ENCODE measurements around the gene GPR152. TPM values are rescaled to one million over a fixed set of nuclear protein-coding genes. Genes with fewer than 3 reads are reported as not detected.

GPR152 gene
- total and polyA plus RNA-seq, 2 of the 8 experiments (the other 6 are each of a cell fraction or from before 2014, with no cell fraction given): not detected

- Histone ChIP-seq H3K4me1 (replicated peaks in 1 of 4; ENCODE audit: control insufficient read depth in 3 of 4, insufficient read depth in 4 of 4, low read length in 3 of 4) (peaks cover 0 to 3% (median 3%) of the 10 kb centered on the region in 4 experiments; a peak in 3 of 7 replicates), H3K4ac (replicated peaks; ENCODE audit: insufficient read length, low read depth, low read length) (no peak within 1 kb of the TSS), H3K9me3 (ENCODE audit: insufficient read depth in 2 of 2, low read depth in 1 of 2, low read length in 1 of 2) (no peaks in the 10 kb centered on the region), H2BK15ac (ENCODE audit: low read length) (peak within 1 kb of the TSS; percentile 78; the same call in 1 of the 2 replicates), H3K4me3 (ENCODE audit: extremely low read depth in 1 of 4, insufficient read depth in 2 of 4, low read depth in 3 of 4, low read length in 4 of 4) (peak within 1 kb of the TSS; percentile 44 to 64 (median 60)), H4K8ac (ENCODE audit: extremely low read depth, insufficient read depth, low read length) (peak within 1 kb of the TSS; percentile 98; the same call in 1 of the 2 replicates), H4K5ac (ENCODE audit: insufficient read length, low read depth, low read length) (peak within 1 kb of the TSS; percentile 96), H3K79me1 (ENCODE audit: low read depth, low read length) (no peaks in the 10 kb centered on the region), H3K36me3 (ENCODE audit: control insufficient read depth in 2 of 4, insufficient read depth in 4 of 4, low read length in 3 of 4) (peaks cover 0 to 3% (median 0%) of the 10 kb centered on the region in 4 experiments; a peak in 1 of 8 replicates), H2BK20ac (ENCODE audit: low read length) (no peak within 1 kb of the TSS), H3K4me2 (ENCODE audit: insufficient read depth in 1 of 2, low read depth in 2 of 2, low read length in 2 of 2) (peak within 1 kb of the TSS; percentile 54 to 70), H3K56ac (replicated peaks; ENCODE audit: insufficient read length, low read depth, low read length) (no peak within 1 kb of the TSS), H3K18ac (ENCODE audit: extremely low read depth, low read length) (peak within 1 kb of the TSS; percentile 94), H3K23me2 (ENCODE audit: low read depth, low read length) (no peaks in the 10 kb centered on the region), H2BK5ac (ENCODE audit: low read depth, low read length) (peak within 1 kb of the TSS; percentile 76), H2AK5ac (ENCODE audit: low read depth, low read length) (no peak within 1 kb of the TSS; the same call in 1 of the 2 replicates), H2BK12ac (ENCODE audit: low read depth, low read length) (peak within 1 kb of the TSS; percentile 92; the same call in 1 of the 2 replicates), H4K20me1 (replicated peaks in 1 of 2; ENCODE audit: control insufficient read depth in 1 of 2, insufficient read depth in 2 of 2, low read length in 2 of 2) (peaks cover 0 to 5% of the 10 kb centered on the region in 2 experiments), H4K91ac (replicated peaks; ENCODE audit: insufficient read length, low read length) (peak within 1 kb of the TSS; percentile 84), H3K14ac (ENCODE audit: insufficient read length) (no peak within 1 kb of the TSS), H3K27ac (ENCODE audit: low read depth, low read length) (peak within 1 kb of the TSS; percentile 67), H3K27me3 (replicated peaks in 1 of 4; ENCODE audit: control insufficient read depth in 3 of 4, extremely low read depth in 1 of 4, insufficient read depth in 3 of 4, low read length in 3 of 4) (peaks cover 0 to 10% (median 9%) of the 10 kb centered on the region in 4 experiments; a peak in 6 of 7 replicates), H2AFZ (ENCODE audit: low read length) (peak within 1 kb of the TSS; percentile 39; the same call in 1 of the 2 replicates), H3K23ac (ENCODE audit: insufficient read length) (no peak within 1 kb of the TSS), H3K79me2 (ENCODE audit: control insufficient read depth in 1 of 2, insufficient read depth in 2 of 2, low read length in 2 of 2) (no peaks in the 10 kb centered on the region), H3K9ac (replicated peaks in 1 of 4; ENCODE audit: extremely low read depth in 1 of 4, low read depth in 3 of 4, low read length in 3 of 4) (peak within 1 kb of the TSS in 3 of 4 experiments; percentile 62 to 79 (median 70); a peak in 6 of 7 replicates), H2BK120ac (replicated peaks; ENCODE audit: low read depth, low read length) (no peak within 1 kb of the TSS)
- ChIA-PET POLR2A (ENCODE audit: partially characterized antibody) (interaction anchor here (0.8 to 2.1 kb wide), 6 partner anchors 9 to 87 kb away, joined by 3 to 7 read pairs (median 4); partner anchors contain the start of gene TMEM134), CTCF (ENCODE audit: partially characterized antibody) (interaction anchor here (0.8 to 1.0 kb wide), 2 partner anchors 85 to 91 kb away, joined by 3 to 4 read pairs; partner anchors contain the start of gene RAD9A)
- DNase-seq (ENCODE audit: low read depth in 1 of 2, low spot score in 2 of 2) (peak; percentile 93 to 97), FAIRE-seq (no peak)
- WGBS, 2 experiments (ENCODE audit: extremely low coverage in 1 of 2, insufficient coverage in 1 of 2, insufficient read length in 1 of 2, insufficient replicate concordance in 2 of 2, low coverage in 1 of 2, low lambda C conversion rate in 2 of 2, missing lambda C conversion rate in 1 of 2): 11% methylated on average over 60 of the region's 60 CpGs; no CpG with 5 or more reads in 1 of the 2 experiments
- no peak for TF ChIP-seq EZH2 (IDR thresholded peaks at IDR 0.05; ENCODE audit: low read depth, low read length, severe bottlenecking)
- 0 out of 4 replicates have a peak, but pooled peaks of 1 of the 2 experiments have one; percentile 82 for TF ChIP-seq HDAC2 (IDR thresholded peaks at IDR 0.05; ENCODE audit: borderline replicate concordance in 1 of 2, low read depth in 2 of 2, low read length in 2 of 2)
- no peak for TF ChIP-seq ZNF274 (IDR thresholded peaks at IDR 0.05; ENCODE audit: borderline replicate concordance, extremely low read depth, low read length)
- TF ChIP-seq SAP30 (IDR thresholded peaks at IDR 0.05; ENCODE audit: insufficient read depth, insufficient replicate concordance, low read length): no peak
- TF ChIP-seq PHF8 (conservative IDR thresholded peaks at IDR 0.05; ENCODE audit: low read depth, low read length): peak; percentile 85
- TF ChIP-seq SP4 (IDR thresholded peaks at IDR 0.05; ENCODE audit: low read length): peak; percentile 94
- peak; percentile 26; the same call in 1 of the 2 replicates for TF ChIP-seq USF2 (IDR thresholded peaks at IDR 0.05; ENCODE audit: low read length)
- TF ChIP-seq CHD2 (IDR thresholded peaks at IDR 0.05; ENCODE audit: low read length): peak; percentile 80
These were observed 30.6 kb upstream of the GPR152 start, which contains the start of gene AIP for GRCh38 chr11:67482827-67483798. Gene AIP, plus strand, starts transcription at chr11:67483026. Its CDS starts 133 bp downstream, at chr11:67483159.

Data from H1 (cell line).